Brain microvascular endothelial cell (primary cell): ENCODE data around the gene CUL4A.
"Not testable (repeated sequence)": the region's sequence is repeated elsewhere in the genome, so short reads cannot be mapped to it uniquely, and the experiment has no call there.

ENCODE experiments used
- DNase-seq: peaks from one replicate; pipeline ENCODE4 v3.0.0-alpha.2; 2020
- H3K27ac ChIP-seq: fragments of 250-450 bp; sonication (Bioruptor Pico); 2 replicates; pipeline ENCODE4 v1.5.1; 2020; ENCODE audit warnings: mild to moderate bottlenecking, moderate library complexity
- H3K27me3 ChIP-seq: fragments of 250-450 bp; sonication (Bioruptor Pico); replicated peaks from 2 replicates; pipeline ENCODE4 v1.5.1; 2020; ENCODE audit warnings: mild to moderate bottlenecking
- H3K36me3 ChIP-seq: fragments of 250-450 bp; sonication (Bioruptor Pico); replicated peaks from 2 replicates; pipeline ENCODE4 v1.5.1; 2020; ENCODE audit warnings: mild to moderate bottlenecking
- H3K4me3 ChIP-seq: 2 replicates; pipeline ENCODE4 v1.5.1; 2011; ENCODE audit warnings: low read depth, mild to moderate bottlenecking, control low read depth, low read length, moderate library complexity
- in situ Hi-C: cut with HindIII; loops from 2 replicates; pipeline ENCODE4 v1.10.0; 2017; ENCODE audit warnings: low sequenced_read_pairs, low pct_ligation_motif_present
- TF ChIP-seq, protein P1 (sequence below): IDR thresholded peaks from 2 replicates; pipeline ENCODE4 v1.5.1; 2011; ENCODE audit warnings: low read depth, mild to moderate bottlenecking, moderate library complexity, low read length, control low read depth, inconsistent platforms; ENCODE audit errors: missing control alignments

The CUL4A gene

DNA sequence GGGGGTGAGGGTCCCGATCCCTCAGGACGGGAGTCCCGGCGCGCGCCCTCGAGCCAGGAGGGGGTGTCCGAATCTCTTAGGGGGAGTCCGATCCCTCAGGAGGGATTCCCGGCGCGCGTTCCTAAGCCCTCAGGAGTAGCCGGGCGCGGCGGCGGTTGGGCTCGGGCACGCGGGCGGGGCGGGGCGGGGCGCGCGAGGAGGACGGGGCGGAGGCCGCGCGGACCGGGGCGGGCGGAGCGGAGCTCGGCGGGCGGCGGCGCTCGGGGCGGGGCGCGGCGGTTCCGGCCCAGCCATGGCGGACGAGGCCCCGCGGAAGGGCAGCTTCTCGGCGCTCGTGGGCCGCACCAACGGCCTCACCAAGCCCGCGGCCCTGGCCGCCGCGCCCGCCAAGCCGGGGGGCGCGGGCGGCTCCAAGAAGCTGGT, at the start of gene CUL4A:
CUL4A (plus strand) TSS at position 278 of the 423 bp plus-strand sequence; CDS start at position 293, 15 bp downstream.
- Histone ChIP-seq H3K36me3 (peaks cover 20% of the 10 kb centered on the region), H3K4me3 (peak within 1 kb of the TSS; percentile 89), H3K27ac (peak within 1 kb of the TSS; percentile 99), H3K27me3 (no peaks in the 10 kb centered on the region)
- TF ChIP-seq, protein P1, sequence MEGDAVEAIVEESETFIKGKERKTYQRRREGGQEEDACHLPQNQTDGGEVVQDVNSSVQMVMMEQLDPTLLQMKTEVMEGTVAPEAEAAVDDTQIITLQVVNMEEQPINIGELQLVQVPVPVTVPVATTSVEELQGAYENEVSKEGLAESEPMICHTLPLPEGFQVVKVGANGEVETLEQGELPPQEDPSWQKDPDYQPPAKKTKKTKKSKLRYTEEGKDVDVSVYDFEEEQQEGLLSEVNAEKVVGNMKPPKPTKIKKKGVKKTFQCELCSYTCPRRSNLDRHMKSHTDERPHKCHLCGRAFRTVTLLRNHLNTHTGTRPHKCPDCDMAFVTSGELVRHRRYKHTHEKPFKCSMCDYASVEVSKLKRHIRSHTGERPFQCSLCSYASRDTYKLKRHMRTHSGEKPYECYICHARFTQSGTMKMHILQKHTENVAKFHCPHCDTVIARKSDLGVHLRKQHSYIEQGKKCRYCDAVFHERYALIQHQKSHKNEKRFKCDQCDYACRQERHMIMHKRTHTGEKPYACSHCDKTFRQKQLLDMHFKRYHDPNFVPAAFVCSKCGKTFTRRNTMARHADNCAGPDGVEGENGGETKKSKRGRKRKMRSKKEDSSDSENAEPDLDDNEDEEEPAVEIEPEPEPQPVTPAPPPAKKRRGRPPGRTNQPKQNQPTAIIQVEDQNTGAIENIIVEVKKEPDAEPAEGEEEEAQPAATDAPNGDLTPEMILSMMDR = no peak
- in situ Hi-C loops = no loop called here
- DNase-seq = peak; percentile 48

DNA sequence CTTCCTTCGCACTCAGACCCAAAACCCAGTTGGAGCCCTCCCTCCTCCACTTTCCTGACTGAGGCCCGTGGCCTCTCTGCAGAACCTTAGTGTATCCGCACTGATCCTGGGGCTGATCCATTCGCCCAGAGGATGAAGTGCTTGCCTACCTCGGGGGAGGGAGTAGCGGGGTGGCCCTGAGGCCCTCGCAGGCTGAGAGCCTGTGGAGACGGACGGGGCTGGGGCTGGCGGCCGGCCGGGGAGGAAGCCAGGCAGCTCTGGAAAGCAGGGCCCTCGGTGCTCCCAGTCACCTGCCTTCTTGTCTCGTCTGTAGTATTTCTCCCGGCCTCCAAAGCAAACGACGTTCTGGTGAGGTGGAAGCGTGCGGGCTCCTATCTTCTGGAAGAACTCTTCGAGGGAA, 49.7 kb upstream of the CUL4A start:
- TF ChIP-seq, protein P1 = no peak
- Histone ChIP-seq H3K27me3 (no peaks in the 10 kb centered on the region), H3K4me3 (no peak overlapping the region), H3K36me3 (no peaks in the 10 kb centered on the region), H3K27ac (no peak overlapping the region)
- DNase-seq = no peak
- in situ Hi-C loops = no loop called here

DNA sequence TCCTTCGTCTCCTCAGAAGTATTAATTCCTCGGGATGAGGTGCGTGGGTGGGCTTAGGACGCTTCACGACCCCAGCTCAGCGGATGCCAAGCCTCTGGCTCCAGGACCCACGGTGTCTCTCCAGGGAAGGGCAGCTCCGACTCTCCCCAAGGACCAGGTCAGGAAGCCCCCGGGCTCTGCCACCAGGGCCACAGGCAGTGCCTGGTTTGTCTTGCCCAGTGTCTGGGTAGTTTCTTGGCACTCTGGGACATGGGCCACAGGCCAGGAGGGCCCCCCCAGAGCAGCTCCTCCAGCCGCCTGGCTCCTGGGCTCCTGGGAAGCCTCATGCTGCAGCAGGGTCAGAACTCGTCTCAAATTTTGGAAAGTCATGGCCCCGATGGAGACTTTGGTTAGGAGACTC, 48.4 kb upstream of the CUL4A start:
- no peaks in the 10 kb centered on the region for H3K27me3 ChIP-seq
- TF ChIP-seq, protein P1 = no peak
- H3K27ac ChIP-seq = no peak overlapping the region
- in situ Hi-C loops = no loop called here
- H3K4me3 ChIP-seq = no peak overlapping the region
- H3K36me3 ChIP-seq = no peaks in the 10 kb centered on the region
- no peak for DNase-seq

DNA sequence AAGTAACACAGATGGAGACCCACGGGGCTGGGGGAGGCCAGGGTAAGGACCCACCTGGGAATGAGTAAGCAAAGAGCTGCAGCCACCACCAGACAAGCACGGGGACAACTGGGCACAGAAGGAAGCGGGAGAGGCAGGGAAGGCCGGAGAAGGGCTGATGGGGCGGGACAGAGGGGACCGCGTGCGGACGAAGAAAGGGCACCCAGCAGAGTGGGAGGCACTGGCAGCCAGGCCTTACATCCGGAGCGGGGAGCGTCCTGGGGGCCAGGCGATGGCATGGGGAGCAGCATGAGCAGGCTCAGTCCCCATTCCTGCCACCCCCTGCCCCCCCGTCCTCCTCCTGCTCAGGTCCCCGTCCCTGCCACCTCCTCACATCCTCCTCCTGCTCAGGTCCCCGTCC, 48.0 kb upstream of the CUL4A start:
- TF ChIP-seq, protein P1 = no peak
- DNase-seq = no peak
- H3K27ac ChIP-seq = no peak overlapping the region
- no peak overlapping the region for H3K4me3 ChIP-seq
- no peaks in the 10 kb centered on the region for H3K27me3 ChIP-seq
- no peaks in the 10 kb centered on the region for H3K36me3 ChIP-seq
- in situ Hi-C loops = no loop called here

DNA sequence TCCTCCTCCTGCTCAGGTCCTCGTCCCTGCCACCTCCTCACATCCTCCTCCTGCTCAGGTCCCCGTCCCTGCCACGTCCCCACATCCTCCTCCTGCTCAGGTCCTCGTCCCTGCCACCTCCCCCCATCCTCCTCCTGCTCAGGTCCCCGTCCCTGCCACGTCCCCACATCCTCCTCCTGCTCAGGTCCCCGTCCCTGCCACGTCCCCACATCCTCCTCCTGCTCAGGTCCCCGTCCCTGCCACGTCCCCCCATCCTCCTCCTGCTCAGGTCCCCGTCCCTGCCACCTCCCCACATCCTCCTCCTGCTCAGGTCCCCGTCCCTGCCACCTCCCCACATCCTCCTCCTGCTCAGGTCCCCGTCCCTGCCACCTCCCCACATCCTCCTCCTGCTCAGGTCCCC, 47.4 kb upstream of the CUL4A start:
- H3K27ac ChIP-seq, DNase-seq, H3K4me3 ChIP-seq, H3K36me3 ChIP-seq, in situ Hi-C loops, H3K27me3 ChIP-seq: not testable (repeated sequence)

DNA sequence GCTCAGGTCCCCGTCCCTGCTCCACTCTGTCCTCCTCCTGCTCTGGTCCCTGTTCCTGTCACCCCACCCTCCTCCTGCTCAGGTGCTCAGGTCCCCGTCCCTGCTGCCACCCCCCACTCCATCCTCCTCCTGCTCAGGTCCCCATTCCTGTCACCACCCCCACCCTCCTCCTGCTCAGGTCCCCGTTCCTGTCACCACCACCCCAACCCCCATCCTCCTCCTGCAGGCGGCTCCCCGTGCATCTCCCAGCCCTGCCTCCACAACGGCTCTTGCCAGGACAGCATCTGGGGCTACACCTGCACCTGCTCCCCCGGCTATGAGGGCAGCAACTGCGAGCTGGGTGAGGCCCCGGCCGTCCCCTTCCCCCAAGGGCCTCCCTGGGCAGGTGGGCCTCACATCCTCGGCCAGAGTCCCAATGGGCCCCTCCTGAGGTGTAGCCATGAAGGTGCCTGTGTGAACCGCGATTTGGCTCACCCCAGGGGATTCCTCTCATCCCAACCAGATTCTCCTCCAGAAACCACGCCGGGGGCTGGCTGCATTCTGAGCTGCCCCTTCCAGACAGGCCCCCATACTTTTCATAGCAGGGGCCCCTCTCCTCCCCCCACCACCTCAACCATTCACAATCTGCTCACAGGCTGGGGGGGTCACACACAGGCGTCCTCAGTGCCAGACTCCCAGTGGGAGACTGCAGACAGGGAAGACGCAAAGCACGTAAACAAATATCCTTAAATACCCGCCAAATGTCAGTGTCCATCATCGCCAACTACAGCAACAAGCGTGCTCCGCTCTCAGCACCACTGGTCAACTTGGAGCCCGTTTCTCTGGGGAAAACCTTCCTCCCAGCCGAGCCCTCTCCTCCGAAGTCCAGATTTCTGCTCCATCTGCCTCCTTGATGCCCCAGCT, 46.4 kb upstream of the CUL4A start:
- in situ Hi-C loops = no loop called here
- TF ChIP-seq, protein P1 = no peak
- Histone ChIP-seq H3K27ac (no peak overlapping the region), H3K27me3 (no peaks in the 10 kb centered on the region), H3K4me3 (no peak overlapping the region), H3K36me3 (peaks cover 3% of the 10 kb centered on the region)
- no peak for DNase-seq
